HL-60 (cell line): Measurements from ENCODE around the gene OR1D2.
"Not testable (repeated sequence)": the region's sequence is repeated elsewhere in the genome, so short reads cannot be mapped to it uniquely, and the experiment has no call there.

Source experiments
- GABPA ChIP-seq: IDR thresholded peaks from 2 replicates; pipeline ENCODE4 v1.6.1; 2012; ENCODE audit warnings: low read depth
- POLR2AphosphoS5 ChIP-seq: IDR thresholded peaks from 2 replicates; pipeline ENCODE4 v1.6.1; 2012; ENCODE audit warnings: low read depth
- REST ChIP-seq: IDR thresholded peaks from 2 replicates; pipeline ENCODE4 v1.6.1; 2012; ENCODE audit warnings: low read depth; ENCODE audit not compliant: insufficient replicate concordance
- TF ChIP-seq, protein P1 (sequence below): IDR thresholded peaks from one replicate; pipeline ENCODE4 v1.5.1; 2011; ENCODE audit warnings: low read length, control low read depth, inconsistent platforms; ENCODE audit not compliant: insufficient read depth

DNA sequence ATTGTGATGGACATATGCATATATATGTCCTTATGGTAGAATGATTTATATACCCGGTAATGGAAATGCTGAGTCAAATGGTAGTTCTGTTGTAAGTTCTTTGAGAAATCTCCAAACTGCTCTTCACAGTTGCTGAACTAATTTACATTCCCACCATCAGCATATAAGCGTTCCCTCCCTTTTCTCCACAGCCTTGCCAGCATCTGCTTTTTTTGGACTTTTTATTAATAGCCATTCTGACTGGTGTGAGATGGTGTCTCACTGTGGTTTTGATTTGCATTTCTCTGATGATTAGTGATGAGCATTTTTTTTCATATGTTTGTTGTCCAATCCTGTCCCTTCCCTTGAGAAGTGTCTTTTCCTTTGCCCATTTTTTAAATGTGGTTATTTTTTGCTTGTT, 49.4 kb downstream of the OR1D2 start:
- TF ChIP-seq POLR2AphosphoS5, REST, GABPA: not testable (repeated sequence)
- TF ChIP-seq, protein P1, sequence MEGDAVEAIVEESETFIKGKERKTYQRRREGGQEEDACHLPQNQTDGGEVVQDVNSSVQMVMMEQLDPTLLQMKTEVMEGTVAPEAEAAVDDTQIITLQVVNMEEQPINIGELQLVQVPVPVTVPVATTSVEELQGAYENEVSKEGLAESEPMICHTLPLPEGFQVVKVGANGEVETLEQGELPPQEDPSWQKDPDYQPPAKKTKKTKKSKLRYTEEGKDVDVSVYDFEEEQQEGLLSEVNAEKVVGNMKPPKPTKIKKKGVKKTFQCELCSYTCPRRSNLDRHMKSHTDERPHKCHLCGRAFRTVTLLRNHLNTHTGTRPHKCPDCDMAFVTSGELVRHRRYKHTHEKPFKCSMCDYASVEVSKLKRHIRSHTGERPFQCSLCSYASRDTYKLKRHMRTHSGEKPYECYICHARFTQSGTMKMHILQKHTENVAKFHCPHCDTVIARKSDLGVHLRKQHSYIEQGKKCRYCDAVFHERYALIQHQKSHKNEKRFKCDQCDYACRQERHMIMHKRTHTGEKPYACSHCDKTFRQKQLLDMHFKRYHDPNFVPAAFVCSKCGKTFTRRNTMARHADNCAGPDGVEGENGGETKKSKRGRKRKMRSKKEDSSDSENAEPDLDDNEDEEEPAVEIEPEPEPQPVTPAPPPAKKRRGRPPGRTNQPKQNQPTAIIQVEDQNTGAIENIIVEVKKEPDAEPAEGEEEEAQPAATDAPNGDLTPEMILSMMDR, result not testable (repeated sequence)
